SIG-M5 treated with dmso at 0.1 percent for 504 hours (cell line): ENCODE measurements around the gene EXD3.

ENCODE experiments used
- DNase-seq: peaks from one replicate; lab custom pipeline; 2025; ENCODE audit not compliant: unreplicated experiment; lab: John Stamatoyannopoulos, UW

EXD3 gene

GRCh38 chr9:137309368-137310188 is 113.4 kb downstream of the EXD3 start:
- no peak for DNase-seq

- DNase-seq: no peak
These were observed 114.8 kb downstream of the EXD3 start for GRCh38 chr9:137308057-137308619.

GRCh38 chr9:137307255-137308056 is 115.5 kb downstream of the EXD3 start:
- DNase-seq: peak; percentile 21

- DNase-seq: no peak
These were observed 116.1 kb downstream of the EXD3 start for GRCh38 chr9:137306850-137307254.

GRCh38 chr9:137306066-137306849 is 116.7 kb downstream of the EXD3 start:
- DNase-seq: no peak

GRCh38 chr9:137305798-137306065 is 117.2 kb downstream of the EXD3 start:
- no peak for DNase-seq

- DNase-seq: no peak
These were observed 117.7 kb downstream of the EXD3 start for GRCh38 chr9:137305060-137305797.

- no peak for DNase-seq
These were observed 118.4 kb downstream of the EXD3 start for GRCh38 chr9:137304383-137305059.

GRCh38 chr9:137303893-137304382 is 119.0 kb downstream of the EXD3 start:
- DNase-seq: no peak

- no peak for DNase-seq
These were observed 119.6 kb downstream of the EXD3 start for GRCh38 chr9:137303151-137303892.

GRCh38 chr9:137302449-137303150 is 120.4 kb downstream of the EXD3 start:
- DNase-seq: no peak

- peak; percentile 74 for DNase-seq
These were observed 120.9 kb downstream of the EXD3 start, which contains the start of gene NRARP for GRCh38 chr9:137302118-137302448. TSS of gene NRARP (minus strand) at chr9:137302271. CDS start at chr9:137301928, 343 bp downstream.

- peak; percentile 34 for DNase-seq
These were observed 121.6 kb downstream of the EXD3 start for GRCh38 chr9:137301081-137301947.

GRCh38 chr9:137300567-137301080 is 122.3 kb downstream of the EXD3 start:
- DNase-seq: no peak

GRCh38 chr9:137299938-137300337 is 123.0 kb downstream of the EXD3 start:
- no peak for DNase-seq

GRCh38 chr9:137299203-137299565 is 123.8 kb downstream of the EXD3 start:
- DNase-seq: no peak

- DNase-seq: no peak
These were observed 124.4 kb downstream of the EXD3 start for GRCh38 chr9:137298401-137299202.
